A549 (cell line): ENCODE results near the gene SCGB1A1.

Experiments used
- CHD4 ChIP-seq: fragments of 200-600 bp; sonication (generic); IDR thresholded peaks from 2 replicates; pipeline ENCODE4 v1.6.1; 2016; ENCODE audit warnings: antibody characterized with exemption, mild to moderate bottlenecking, borderline replicate concordance
- CTCF ChIP-seq: fragments of >200 bp; sonication (Bioruptor Twin); formaldehyde crosslinking; IDR thresholded peaks from 3 replicates; pipeline ENCODE4 v1.5.1; 2016
- KDM1A ChIP-seq: fragments of 200-600 bp; sonication (generic); IDR thresholded peaks from 2 replicates; pipeline ENCODE4 v1.6.1; 2016; ENCODE audit warnings: low read depth, mild to moderate bottlenecking
- MAZ ChIP-seq: fragments of 150-350 bp; IDR thresholded peaks from 2 replicates; pipeline ENCODE4 v1.6.1; 2014; ENCODE audit warnings: antibody characterized with exemption, low read depth, low read length, borderline replicate concordance
- TF ChIP-seq, protein P1 (sequence below): fragments of 450-650 bp; IDR thresholded peaks from 2 replicates; pipeline ENCODE4 v1.6.1; 2014; ENCODE audit warnings: antibody characterized with exemption

DNA sequence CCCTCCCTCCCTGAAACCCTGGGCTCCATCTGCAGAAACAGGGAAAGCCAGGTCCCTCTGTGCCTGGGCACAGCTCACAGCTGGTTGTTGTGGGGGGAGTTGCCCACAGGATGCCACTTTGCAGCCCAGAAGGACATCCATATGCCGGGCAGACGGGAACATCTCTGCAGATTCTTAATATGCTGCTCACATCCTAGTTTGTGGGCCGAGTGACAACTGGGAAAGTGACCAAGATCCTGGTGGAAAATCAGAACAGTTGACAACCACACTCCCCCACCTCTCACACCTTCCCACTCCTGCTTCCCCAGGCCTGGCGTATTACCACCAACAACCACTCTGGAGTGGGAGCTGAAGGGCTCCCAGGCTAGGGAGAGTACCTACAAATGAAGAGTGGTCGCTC is 7.3 kb upstream of the SCGB1A1 start:
- TF ChIP-seq CTCF = no peak
- TF ChIP-seq, protein P1, sequence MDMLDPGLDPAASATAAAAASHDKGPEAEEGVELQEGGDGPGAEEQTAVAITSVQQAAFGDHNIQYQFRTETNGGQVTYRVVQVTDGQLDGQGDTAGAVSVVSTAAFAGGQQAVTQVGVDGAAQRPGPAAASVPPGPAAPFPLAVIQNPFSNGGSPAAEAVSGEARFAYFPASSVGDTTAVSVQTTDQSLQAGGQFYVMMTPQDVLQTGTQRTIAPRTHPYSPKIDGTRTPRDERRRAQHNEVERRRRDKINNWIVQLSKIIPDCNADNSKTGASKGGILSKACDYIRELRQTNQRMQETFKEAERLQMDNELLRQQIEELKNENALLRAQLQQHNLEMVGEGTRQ = no peak
- TF ChIP-seq CHD4 = no peak
- no peak for TF ChIP-seq MAZ
- TF ChIP-seq KDM1A = no peak
